Kidney (tissue), 14 donors: ENCODE measurements around the gene ZBTB46. TPM values are rescaled to one million over a fixed set of nuclear protein-coding genes. Genes with fewer than 3 reads are reported as not detected.

Experiments
- DNase-seq, 5 donors: peaks; one replicate each; pipeline ENCODE4 v3.0.0-alpha.2; 2013 to 2020
- FAIRE-seq: peaks from 2 replicates; lab custom pipeline; 2012; peaks lifted over from hg19 to GRCh38; lab: Jason Lieb, UNC
- H3K27ac ChIP-seq, 2 donors: one replicate each; pipeline ENCODE4 v1.7.0; 2013; ENCODE audit warnings: low read depth in 2 of 2, low read length in 2 of 2, inconsistent platforms in 1 of 2
- H3K27me3 ChIP-seq: one replicate; pipeline ENCODE4 v1.7.1; 2013; ENCODE audit warnings: low read length, inconsistent platforms; ENCODE audit not compliant: control insufficient read depth, insufficient read depth
- H3K36me3 ChIP-seq, 3 donors: one replicate each; pipeline versions ENCODE4 v1.7.0 to v1.7.1; 2013; ENCODE audit warnings: low read length in 3 of 3, control low read depth in 1 of 3, inconsistent platforms in 1 of 3; ENCODE audit not compliant: insufficient read depth in 3 of 3, control insufficient read depth in 2 of 3
- H3K4me1 ChIP-seq, 3 donors: one replicate each; pipeline versions ENCODE4 v1.7.0 to v1.7.1; 2013; ENCODE audit warnings: low read length in 3 of 3, inconsistent platforms in 1 of 3, low read depth in 1 of 3; ENCODE audit not compliant: control insufficient read depth in 2 of 3, insufficient read depth in 2 of 3
- H3K4me3 ChIP-seq, 3 donors: one replicate each; pipeline versions ENCODE4 v1.7.0 to v1.8.1; 2013; ENCODE audit warnings: low read length in 3 of 3, control low read depth in 1 of 3, inconsistent platforms in 1 of 3
- H3K9ac ChIP-seq, 3 donors: one replicate each; pipeline versions ENCODE4 v1.7.0 to v1.7.1; 2013; ENCODE audit warnings: low read length in 3 of 3, control low read depth in 1 of 3, inconsistent platforms in 1 of 3
- H3K9me3 ChIP-seq, 3 donors: one replicate each; pipeline versions ENCODE4 v1.7.0 to v1.7.1; 2013; ENCODE audit warnings: low read length in 3 of 3, control low read depth in 1 of 3, inconsistent platforms in 1 of 3; ENCODE audit not compliant: control insufficient read depth in 2 of 3, insufficient read depth in 1 of 3
- CTCF ChIP-seq: IDR thresholded peaks from 3 replicates; pipeline ENCODE4 v1.5.1; 2012; ENCODE audit warnings: mild to moderate bottlenecking, moderate library complexity, borderline replicate concordance; ENCODE audit not compliant: insufficient read depth; ENCODE audit errors: extremely low read depth
- intact Hi-C: fragments of 100-400 bp; cut with DNase I; formaldehyde crosslinking; loops from one replicate; pipeline ENCODE4 v1.11.1; 2022
- polyA plus RNA-seq: library from polyadenylated mRNA; stranded (reverse); fragments of 350-450 nt; fragmentation: Illumina TruSeq; extraction: RNeasy Lipid Tissue Mini Kit (QIAGEN cat#74804); gene quantifications from one replicate; pipeline ENCODE4 v1.2.3, GENCODE V29; 2014; ENCODE audit warnings: low read depth, low replicate concordance; ENCODE audit not compliant: insufficient read depth
- total RNA-seq: library from RNA; stranded (reverse); fragmentation: NEBNext Ultra II Directional; extraction: Animal tissue kit (Norgen Biotek cat#: 25700); gene quantifications from one replicate; pipeline ENCODE4 v1.2.1, GENCODE V29; 2021
- donor health status: control.
- donor health status: control.
- donor health status: control.
- donor health status: control.
- donor health status: control.
- donor health status: DM: yes; HTN: yes; CAD: no.
- donor health status: Normal renal cell carcinoma (clear cell type).

ZBTB46 gene
- total and polyA plus RNA-seq, 2 donors from 2014 or later, result 4.5 to 24.0 TPM

DNA sequence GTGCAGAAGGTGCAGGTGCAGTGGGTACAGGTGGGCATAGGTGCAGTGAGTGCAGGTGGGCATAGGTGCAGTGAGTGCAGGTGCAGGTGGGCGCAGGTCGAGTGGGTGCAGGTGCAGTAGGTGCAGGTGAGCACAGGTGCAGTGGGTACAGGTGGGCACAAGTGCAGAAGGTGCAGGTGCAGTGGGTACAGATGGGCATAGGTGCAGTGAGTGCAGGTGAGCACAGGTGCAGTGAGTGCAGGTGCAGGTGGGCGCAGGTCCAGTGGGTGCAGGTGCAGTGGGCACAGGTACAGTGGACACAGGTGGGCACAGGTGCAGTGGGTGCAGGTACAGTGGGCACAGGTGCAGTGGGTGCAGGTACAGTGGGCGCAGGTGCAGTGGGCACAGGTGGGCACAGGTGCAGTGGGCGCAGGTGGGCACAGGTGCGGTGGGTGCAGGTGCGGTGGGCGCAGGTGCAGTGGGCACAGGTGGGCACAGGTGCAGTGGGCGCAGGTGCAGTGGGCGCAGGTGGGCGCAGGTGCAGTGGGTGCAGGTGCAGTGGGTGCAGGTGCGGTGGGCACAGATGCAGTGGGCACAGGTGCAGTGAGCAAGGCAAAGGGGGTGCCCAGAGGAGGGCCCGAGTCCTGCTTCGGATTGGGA, 15.3 kb downstream of the ZBTB46 start:
- no peak for DNase-seq
- peaks cover 0 to 19% (median 3%) of the 10 kb centered on the region in 3 donors for H3K4me1 ChIP-seq
- FAIRE-seq, result no peak
- H3K4me3 ChIP-seq, result no peak overlapping the region
- H3K9ac ChIP-seq, result no peak overlapping the region
- H3K36me3 ChIP-seq, result peaks cover 0 to 6% (median 0%) of the 10 kb centered on the region in 3 donors
- H3K9me3 ChIP-seq, result no peaks in the 10 kb centered on the region
- TF ChIP-seq CTCF, result no peak
- no peaks in the 10 kb centered on the region for H3K27me3 ChIP-seq
- intact Hi-C loops, result no loop called here
- H3K27ac ChIP-seq, result no peak overlapping the region

- no peak overlapping the region for H3K27ac ChIP-seq
- FAIRE-seq (no peak), DNase-seq (no peak)
- peaks cover 0 to 20% (median 3%) of the 10 kb centered on the region in 3 donors for H3K4me1 ChIP-seq
- H3K36me3 ChIP-seq, result peaks cover 0 to 6% (median 0%) of the 10 kb centered on the region in 3 donors
- H3K9ac ChIP-seq, result no peak overlapping the region
- TF ChIP-seq CTCF, result no peak
- intact Hi-C loops, result no loop called here
- no peaks in the 10 kb centered on the region for H3K9me3 ChIP-seq
- no peak overlapping the region for H3K4me3 ChIP-seq
- no peaks in the 10 kb centered on the region for H3K27me3 ChIP-seq
Observed at GRCh38 chr20:63814891-63815614, 16.0 kb downstream of the ZBTB46 start.

DNA sequence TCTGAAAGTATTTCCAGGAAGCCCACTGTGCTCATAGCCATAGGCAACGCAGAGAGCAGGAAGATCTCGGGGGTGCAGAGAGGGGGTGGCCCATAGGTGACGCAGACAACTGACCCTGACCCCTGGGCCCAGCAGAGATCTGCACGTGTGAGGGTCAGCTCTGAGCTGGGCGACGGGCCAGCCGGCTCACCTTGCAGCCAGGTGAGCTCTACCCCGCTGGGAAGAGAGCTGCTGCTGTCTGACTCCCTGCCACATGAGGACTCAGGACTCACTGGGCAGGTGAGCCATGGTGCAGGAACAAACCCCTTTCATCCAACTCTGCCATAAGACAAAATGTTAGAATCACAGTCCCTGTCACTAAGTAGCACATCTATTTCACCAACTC, 19.6 kb downstream of the ZBTB46 start:
- H3K9me3 ChIP-seq, result no peaks in the 10 kb centered on the region
- H3K27me3 ChIP-seq, result no peaks in the 10 kb centered on the region
- no peak for TF ChIP-seq CTCF
- no peak overlapping the region for H3K9ac ChIP-seq
- H3K27ac ChIP-seq, result no peak overlapping the region
- FAIRE-seq (no peak), DNase-seq (no peak)
- intact Hi-C loops, result no loop called here
- H3K36me3 ChIP-seq, result peaks cover 0 to 6% (median 0%) of the 10 kb centered on the region in 3 donors
- peaks cover 0 to 12% (median 0%) of the 10 kb centered on the region in 3 donors for H3K4me1 ChIP-seq
- H3K4me3 ChIP-seq, result no peak overlapping the region
